Tibial artery (tissue), 4 donors: Measurements from ENCODE around the gene TUFM.
"Not testable (repeated sequence)": the region's sequence is repeated elsewhere in the genome, so short reads cannot be mapped to it uniquely, and the experiment has no call there.

Source experiments
- DNase-seq, 2 donors: peaks; one replicate each; pipeline ENCODE4 v3.0.0-alpha.2; 2019
- H3K27ac ChIP-seq, 2 donors: fragments of 200-600 bp; sonication (generic) in 1 of 2; 1 replicate in 1 of 2; 2 replicates in 1 of 2; pipeline ENCODE4 v1.5.1; 2018 to 2019; ENCODE audit warnings: mild to moderate bottlenecking in 1 of 2
- H3K27me3 ChIP-seq, 2 donors: fragments of 200-600 bp; sonication (generic) in 1 of 2; one replicate each; pipeline versions ENCODE4 v1.5.1 to v1.6.0; 2016 to 2019
- H3K36me3 ChIP-seq, 3 donors: fragments of 200-600 bp; sonication (generic) in 2 of 3; one replicate each; pipeline ENCODE4 v1.5.1; 2016 to 2019; ENCODE audit warnings: mild to moderate bottlenecking in 2 of 3
- H3K4me1 ChIP-seq, 4 donors: fragments of 200-600 bp; sonication (generic) in 2 of 4; 1 replicate in 3 of 4; 2 replicates in 1 of 4; pipeline ENCODE4 v1.5.1; 2016 to 2019
- H3K4me3 ChIP-seq, 2 donors: fragments of 200-600 bp; sonication (generic) in 1 of 2; 1 replicate in 1 of 2; 2 replicates in 1 of 2; pipeline ENCODE4 v1.5.1; 2018 to 2019; ENCODE audit warnings: mild to moderate bottlenecking in 2 of 2
- H3K9me3 ChIP-seq, 3 donors: fragments of 200-600 bp; sonication (generic) in 1 of 3; one replicate each; pipeline ENCODE4 v1.5.1; 2016 to 2019
- intact Hi-C: fragments of 100-400 bp; cut with DNase I; formaldehyde crosslinking; loops from one replicate; pipeline ENCODE4 v1.15.0; 2023; ENCODE audit warnings: low total_unique reads
- TF ChIP-seq, protein P1 (sequence below), 2 experiments: fragments of 200-600 bp in 1 of 2; fragments of 450-650 bp in 1 of 2; IDR thresholded peaks; one replicate each; pipeline ENCODE4 v1.5.1; 2017 to 2019; ENCODE audit warnings: antibody characterized with exemption in 2 of 2, mild to moderate bottlenecking in 1 of 2, moderate library complexity in 1 of 2

TUFM gene

GRCh38 chr16:28886945-28887344 lies 40.8 kb upstream of the TUFM start:
- H3K9me3 ChIP-seq, result no peaks in the 10 kb centered on the region
- H3K27me3 ChIP-seq, result peaks cover 0 to 15% of the 10 kb centered on the region in 2 donors
- DNase-seq, result no peak
- TF ChIP-seq, protein P1, sequence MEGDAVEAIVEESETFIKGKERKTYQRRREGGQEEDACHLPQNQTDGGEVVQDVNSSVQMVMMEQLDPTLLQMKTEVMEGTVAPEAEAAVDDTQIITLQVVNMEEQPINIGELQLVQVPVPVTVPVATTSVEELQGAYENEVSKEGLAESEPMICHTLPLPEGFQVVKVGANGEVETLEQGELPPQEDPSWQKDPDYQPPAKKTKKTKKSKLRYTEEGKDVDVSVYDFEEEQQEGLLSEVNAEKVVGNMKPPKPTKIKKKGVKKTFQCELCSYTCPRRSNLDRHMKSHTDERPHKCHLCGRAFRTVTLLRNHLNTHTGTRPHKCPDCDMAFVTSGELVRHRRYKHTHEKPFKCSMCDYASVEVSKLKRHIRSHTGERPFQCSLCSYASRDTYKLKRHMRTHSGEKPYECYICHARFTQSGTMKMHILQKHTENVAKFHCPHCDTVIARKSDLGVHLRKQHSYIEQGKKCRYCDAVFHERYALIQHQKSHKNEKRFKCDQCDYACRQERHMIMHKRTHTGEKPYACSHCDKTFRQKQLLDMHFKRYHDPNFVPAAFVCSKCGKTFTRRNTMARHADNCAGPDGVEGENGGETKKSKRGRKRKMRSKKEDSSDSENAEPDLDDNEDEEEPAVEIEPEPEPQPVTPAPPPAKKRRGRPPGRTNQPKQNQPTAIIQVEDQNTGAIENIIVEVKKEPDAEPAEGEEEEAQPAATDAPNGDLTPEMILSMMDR (IDR thresholded peaks at IDR 0.05), result no peak
- no peaks in the 10 kb centered on the region for H3K36me3 ChIP-seq
- intact Hi-C loops, result no loop called here
- H3K27ac ChIP-seq, result no peak overlapping the region
- H3K4me1 ChIP-seq, result no peaks in the 10 kb centered on the region
- no peak overlapping the region for H3K4me3 ChIP-seq

- Histone ChIP-seq H3K4me1 (peaks cover 0 to 16% (median 11%) of the 10 kb centered on the region in 4 donors), H3K9me3 (no peaks in the 10 kb centered on the region), H3K36me3 (no peaks in the 10 kb centered on the region), H3K27me3 (peaks cover 0 to 18% of the 10 kb centered on the region in 2 donors), H3K27ac (no peak overlapping the region), H3K4me3 (no peak overlapping the region)
- DNase-seq, result no peak
- TF ChIP-seq, protein P1 (IDR thresholded peaks at IDR 0.05), result no peak
- intact Hi-C loops, result no loop called here
These were observed 37.9 kb upstream of the TUFM start for GRCh38 chr16:28884045-28884444.

- intact Hi-C loops, result no loop called here
- Histone ChIP-seq H3K9me3 (no peaks in the 10 kb centered on the region), H3K36me3 (no peaks in the 10 kb centered on the region), H3K4me1 (peaks cover 0 to 18% (median 12%) of the 10 kb centered on the region in 4 donors), H3K4me3 (no peak overlapping the region), H3K27me3 (peaks cover 0 to 18% of the 10 kb centered on the region in 2 donors), H3K27ac (no peak overlapping the region)
- DNase-seq, result no peak
- TF ChIP-seq, protein P1 (IDR thresholded peaks at IDR 0.05), result no peak
These were observed 37.3 kb upstream of the TUFM start for GRCh38 chr16:28883221-28883996.

- Histone ChIP-seq H3K4me1 (peaks cover 0 to 18% (median 12%) of the 10 kb centered on the region in 4 donors), H3K27me3 (peaks cover 0 to 18% of the 10 kb centered on the region in 2 donors), H3K4me3 (no peak overlapping the region), H3K9me3 (no peaks in the 10 kb centered on the region), H3K36me3 (no peaks in the 10 kb centered on the region), H3K27ac (no peak overlapping the region)
- TF ChIP-seq, protein P1 (IDR thresholded peaks at IDR 0.05), result no peak
- intact Hi-C loops, result no loop called here
- no peak for DNase-seq
These were observed 36.5 kb upstream of the TUFM start for GRCh38 chr16:28882551-28883160.

- H3K27me3 ChIP-seq, result peaks cover 0 to 18% of the 10 kb centered on the region in 2 donors
- H3K4me3 ChIP-seq, intact Hi-C loops, H3K9me3 ChIP-seq, H3K36me3 ChIP-seq, DNase-seq, H3K27ac ChIP-seq: not testable (repeated sequence)
- peaks cover 0 to 18% (median 12%) of the 10 kb centered on the region in 4 donors for H3K4me1 ChIP-seq
These were observed 35.4 kb upstream of the TUFM start for GRCh38 chr16:28881565-28881964.

DNA sequence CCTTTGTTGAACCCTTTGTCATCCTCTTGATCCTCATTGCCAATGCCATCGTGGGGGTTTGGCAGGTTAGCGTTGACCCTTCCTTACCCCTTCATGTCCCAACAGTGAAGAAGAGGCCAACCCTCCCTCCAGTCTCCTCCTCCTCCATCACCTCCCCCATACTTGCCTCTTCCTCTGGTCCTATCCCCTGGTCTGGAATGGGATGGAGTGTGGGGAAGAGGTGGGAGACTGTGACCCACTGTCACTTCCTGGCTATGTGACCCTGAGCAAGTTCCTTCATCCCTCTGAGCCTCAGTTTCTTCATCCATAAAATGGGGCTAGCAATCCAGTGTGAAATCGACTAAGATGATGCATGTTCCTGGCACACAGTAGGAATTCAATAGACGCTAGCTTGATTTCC lies 34.8 kb upstream of the TUFM start:
- no peak overlapping the region for H3K27ac ChIP-seq
- H3K4me3 ChIP-seq, result no peak overlapping the region
- intact Hi-C loops, result no loop called here

More for the DNA sequence above, 34.8 kb upstream of the TUFM start:
- H3K4me1 ChIP-seq, result peaks cover 0 to 18% (median 12%) of the 10 kb centered on the region in 4 donors
- H3K36me3 ChIP-seq, result no peaks in the 10 kb centered on the region
- no peak for DNase-seq
- peaks cover 0 to 18% of the 10 kb centered on the region in 2 donors for H3K27me3 ChIP-seq
- TF ChIP-seq, protein P1 (IDR thresholded peaks at IDR 0.05), result no peak
- H3K9me3 ChIP-seq, result no peaks in the 10 kb centered on the region
